GM18505 (cell line): ENCODE results near the gene GCLC.
"Not testable (repeated sequence)": the region's sequence is repeated elsewhere in the genome, so short reads cannot be mapped to it uniquely, and the experiment has no call there.

ENCODE experiments used
- ATAC-seq: cut with Tn5 transposase; IDR thresholded peaks from one replicate; pipeline ENCODE4 v1.9.1; 2021; ENCODE audit not compliant: unreplicated experiment
- POLR2A ChIP-seq: IDR thresholded peaks from 4 replicates; pipeline ENCODE4 v1.6.1; 2011; ENCODE audit warnings: borderline replicate concordance; ENCODE audit not compliant: insufficient read depth, insufficient read length; ENCODE audit errors: extremely low read depth

The GCLC gene

DNA sequence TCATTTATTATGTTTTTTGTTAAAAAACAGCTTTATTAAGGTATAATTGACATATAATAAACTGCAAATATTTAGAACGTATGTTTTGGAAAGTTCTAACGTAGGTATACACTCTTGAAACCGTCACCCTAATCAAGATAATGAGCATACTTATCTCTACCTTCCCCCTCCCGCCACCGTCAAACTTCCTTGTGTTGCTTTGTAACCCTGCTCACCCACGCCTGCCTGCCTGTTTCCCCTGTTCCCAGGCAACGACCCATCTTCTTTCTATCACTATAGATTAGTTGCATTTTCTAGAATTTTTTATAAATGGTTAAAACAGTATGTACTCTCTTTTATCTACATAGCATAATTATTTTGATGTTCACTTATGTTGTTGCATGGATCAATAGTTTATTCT is 33.5 kb upstream of the GCLC start:
- ATAC-seq: no peak
- TF ChIP-seq POLR2A: no peak

- ATAC-seq: no peak
- TF ChIP-seq POLR2A: no peak
These were observed 28.4 kb upstream of the GCLC start for GRCh38 chr6:53573299-53573698.

GRCh38 chr6:53572379-53572778 is 27.5 kb upstream of the GCLC start:
- ATAC-seq: not testable (repeated sequence)

DNA sequence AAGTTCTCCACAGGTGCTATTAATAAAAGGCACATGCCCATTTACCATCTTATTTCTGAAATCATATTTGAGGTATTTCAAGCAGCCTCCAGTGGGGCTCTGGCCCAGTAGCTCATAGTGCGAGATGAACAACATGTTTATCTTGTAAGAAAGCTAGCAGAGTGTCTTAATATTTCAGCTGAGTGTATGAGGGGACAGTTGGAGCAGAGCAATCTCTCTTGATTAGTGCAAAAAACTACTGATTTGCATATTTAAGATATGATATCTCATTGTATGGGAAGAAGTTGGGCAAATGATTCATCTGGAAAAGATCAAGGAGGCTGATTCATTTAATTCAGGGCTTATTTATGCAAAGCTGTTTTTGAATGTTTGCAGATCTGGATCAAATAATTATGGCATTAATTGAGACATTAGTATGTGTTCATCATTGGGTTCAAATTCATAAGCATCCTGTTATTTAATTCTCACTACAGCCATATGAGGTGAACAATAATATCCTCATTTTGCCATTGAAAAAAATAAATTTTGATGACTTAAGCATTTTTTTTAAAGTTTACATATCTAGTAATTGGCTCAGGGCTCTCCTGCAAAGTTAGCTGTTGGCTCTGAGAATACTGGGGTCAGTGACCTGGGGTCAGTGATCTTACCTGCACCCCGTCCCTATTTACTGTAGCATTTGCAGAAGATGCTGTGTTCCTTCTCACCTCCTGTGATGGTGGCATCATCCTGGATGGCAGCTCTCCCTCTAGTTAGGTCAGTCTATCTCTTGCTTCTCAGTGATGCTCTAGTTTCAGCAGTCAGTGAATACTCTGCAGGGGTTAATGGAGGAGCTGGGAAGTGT is 24.1 kb upstream of the GCLC start:
- no peak for ATAC-seq
- no peak for TF ChIP-seq POLR2A

- no peak for TF ChIP-seq POLR2A
These were observed 22.8 kb upstream of the GCLC start for GRCh38 chr6:53567701-53568100.

GRCh38 chr6:53566755-53567154 is 21.9 kb upstream of the GCLC start:
- ATAC-seq: no peak
- no peak for TF ChIP-seq POLR2A

More at GRCh38 chr6:53567701-53568100, 22.8 kb upstream of the GCLC start:
- no peak for ATAC-seq

DNA sequence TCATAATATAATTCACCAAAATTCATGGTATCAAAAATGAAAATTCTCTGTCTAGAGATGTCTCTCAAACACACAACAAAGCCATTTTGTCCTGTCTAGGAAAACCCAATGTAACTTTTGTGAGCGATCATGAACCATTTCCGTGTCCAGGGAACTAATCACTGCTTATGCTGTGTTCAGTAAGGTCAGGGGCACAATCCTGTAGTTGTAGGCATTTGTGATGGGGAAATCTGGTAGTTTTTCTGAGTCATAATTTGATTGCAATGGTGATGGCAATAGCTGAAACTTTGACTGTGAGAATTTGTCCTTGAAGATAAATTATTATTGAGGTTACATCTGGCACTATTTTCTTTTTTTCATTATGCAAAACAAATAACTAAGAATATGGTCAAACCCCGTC is 21.0 kb upstream of the GCLC start:
- no peak for ATAC-seq
- no peak for TF ChIP-seq POLR2A

GRCh38 chr6:53564401-53565065 is 19.6 kb upstream of the GCLC start:
- no peak for TF ChIP-seq POLR2A
- no peak for ATAC-seq

GRCh38 chr6:53556986-53557715 is 12.2 kb upstream of the GCLC start:
- ATAC-seq: no peak
- no peak for TF ChIP-seq POLR2A

GRCh38 chr6:53553600-53553999 is 8.7 kb upstream of the GCLC start:
- ATAC-seq: not testable (repeated sequence)

DNA sequence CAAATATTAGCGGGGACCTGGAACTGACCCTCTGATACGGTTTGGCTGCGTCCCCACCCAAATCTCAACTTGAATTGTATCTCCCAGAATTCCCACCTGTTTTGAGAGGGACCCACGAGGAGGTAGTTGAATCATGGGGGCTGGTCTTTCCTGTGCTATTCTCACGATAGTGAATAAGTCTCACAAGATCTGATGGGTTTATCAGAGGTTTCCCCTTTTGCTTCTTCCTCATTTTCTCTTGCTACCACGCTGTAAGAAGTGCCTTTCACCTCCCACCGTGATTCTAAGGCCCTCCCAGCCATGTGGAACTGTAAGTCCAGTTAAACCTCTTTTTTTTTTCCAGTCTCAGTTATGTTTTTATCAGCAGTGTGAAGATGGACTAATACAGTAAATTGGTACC is 6.8 kb upstream of the GCLC start:
- not testable (repeated sequence) for ATAC-seq

GRCh38 chr6:53547811-53548496 is 3.1 kb upstream of the GCLC start:
- ATAC-seq: peak; percentile 71
- TF ChIP-seq POLR2A: peak; percentile 67

- ATAC-seq: peak; percentile 4
- TF ChIP-seq POLR2A: no peak
These were observed 2.4 kb upstream of the GCLC start for GRCh38 chr6:53547166-53547810.
